Neuronal stem cell (in vitro differentiated cells): Measurements from ENCODE around the gene SLC8A1.
A peak's percentile ranks its signal among the peaks of the same experiment; 100 is the strongest.

Experiments used
- DNase-seq: peaks from one replicate; pipeline ENCODE4 v3.0.0-alpha.2; 2013; ENCODE audit warnings: low spot score
- H2AFZ ChIP-seq: one replicate; pipeline ENCODE4 v1.6.1; 2013; ENCODE audit warnings: mild to moderate bottlenecking, low read length, inconsistent platforms
- H2AK5ac ChIP-seq: 2 replicates; pipeline ENCODE4 v1.6.1; 2013; ENCODE audit warnings: low read depth, mild to moderate bottlenecking, inconsistent platforms, low read length, moderate library complexity, mixed read lengths
- H2BK120ac ChIP-seq: 2 replicates; pipeline ENCODE4 v1.6.1; 2013; ENCODE audit warnings: low read depth, mild to moderate bottlenecking, inconsistent platforms, low read length, moderate library complexity, mixed read lengths
- H2BK12ac ChIP-seq: one replicate; pipeline ENCODE4 v1.6.1; 2013; ENCODE audit warnings: low read length, inconsistent platforms
- H2BK15ac ChIP-seq: 2 replicates; pipeline ENCODE4 v1.6.1; 2013; ENCODE audit warnings: mild to moderate bottlenecking, low read length, inconsistent platforms, mixed read lengths
- H2BK5ac ChIP-seq: one replicate; pipeline ENCODE4 v1.6.1; 2013; ENCODE audit warnings: inconsistent platforms, mild to moderate bottlenecking, low read length, moderate library complexity
- H3K14ac ChIP-seq: one replicate; pipeline ENCODE4 v1.6.1; 2013; ENCODE audit warnings: low read length, inconsistent platforms
- H3K18ac ChIP-seq: 2 replicates; pipeline ENCODE4 v1.6.1; 2013; ENCODE audit warnings: low read length, inconsistent platforms
- H3K23ac ChIP-seq: 2 replicates; pipeline ENCODE4 v1.6.1; 2013; ENCODE audit warnings: low read depth, mild to moderate bottlenecking, mixed read lengths, low read length, inconsistent platforms; ENCODE audit not compliant: poor library complexity
- H3K27ac ChIP-seq: replicated peaks from 3 replicates; pipeline ENCODE4 v1.5.1; 2013; ENCODE audit warnings: low read length, inconsistent platforms
- H3K27me3 ChIP-seq, 3 experiments: 2 replicates each; pipeline ENCODE4 v1.6.1; 2013; ENCODE audit warnings: low read length in 3 of 3, mild to moderate bottlenecking in 2 of 3, inconsistent platforms in 1 of 3, low read depth in 1 of 3, mixed read lengths in 1 of 3, moderate library complexity in 1 of 3; ENCODE audit not compliant: control insufficient read depth in 3 of 3, insufficient read depth in 3 of 3
- H3K36me3 ChIP-seq, 2 donors: replicated peaks in 1 of 2; 2 replicates each; pipeline ENCODE4 v1.6.1; 2013; ENCODE audit warnings: low read length in 2 of 2; ENCODE audit not compliant: control insufficient read depth in 2 of 2, insufficient read depth in 2 of 2
- H3K4ac ChIP-seq: 2 replicates; pipeline ENCODE4 v1.6.1; 2013; ENCODE audit warnings: inconsistent platforms, mild to moderate bottlenecking, low read length, moderate library complexity
- H3K4me1 ChIP-seq, 2 donors: 1 replicate in 1 of 2; 2 replicates in 1 of 2; pipeline ENCODE4 v1.6.1; 2013; ENCODE audit warnings: low read length in 2 of 2, low read depth in 1 of 2; ENCODE audit not compliant: control insufficient read depth in 2 of 2, insufficient read depth in 1 of 2
- H3K4me2 ChIP-seq: one replicate; pipeline ENCODE4 v1.6.1; 2013; ENCODE audit warnings: mild to moderate bottlenecking, low read length, inconsistent platforms; ENCODE audit not compliant: insufficient read depth, poor library complexity, severe bottlenecking
- H3K4me3 ChIP-seq, 2 donors: 2 replicates each; pipeline ENCODE4 v1.5.1; 2013; ENCODE audit warnings: low read length in 2 of 2, mild to moderate bottlenecking in 2 of 2, inconsistent platforms in 1 of 2, moderate library complexity in 1 of 2
- H3K79me1 ChIP-seq: one replicate; pipeline ENCODE4 v1.6.1; 2013; ENCODE audit warnings: low read depth, mild to moderate bottlenecking, inconsistent platforms, low read length, moderate library complexity
- H3K9ac ChIP-seq: one replicate; pipeline ENCODE4 v1.6.1; 2013; ENCODE audit warnings: mild to moderate bottlenecking, low read depth, low read length, inconsistent platforms; ENCODE audit not compliant: poor library complexity
- H3K9me3 ChIP-seq, 2 donors: replicated peaks in 1 of 2; 2 replicates each; pipeline versions ENCODE3 to v1.6.1; 2013; ENCODE audit warnings: low read length in 2 of 2, mild to moderate bottlenecking in 2 of 2, inconsistent platforms in 1 of 2, low read depth in 1 of 2, mixed read lengths in 1 of 2, moderate library complexity in 1 of 2; ENCODE audit not compliant: control insufficient read depth in 2 of 2, insufficient read depth in 1 of 2
- H4K8ac ChIP-seq: one replicate; pipeline ENCODE4 v1.6.1; 2013; ENCODE audit warnings: low read depth, mild to moderate bottlenecking, inconsistent platforms, low read length, moderate library complexity
- H4K91ac ChIP-seq: one replicate; pipeline ENCODE4 v1.6.1; 2013; ENCODE audit warnings: low read length, low read depth, mild to moderate bottlenecking, inconsistent platforms; ENCODE audit not compliant: poor library complexity
- WGBS, 2 donors: extraction: QIAGEN DNeasy Blood & Tissue Kit; methylation state at CpG; one replicate each; pipeline ENCODE4 v1.1.7; 2013; ENCODE audit warnings: missing lambda C conversion rate in 2 of 2, mixed read lengths in 1 of 2; ENCODE audit not compliant: insufficient read length in 2 of 2, insufficient replicate concordance in 1 of 2; ENCODE audit errors: extremely low coverage in 2 of 2; 5-methylcytosine and 5-hydroxymethylcytosine counted together

SLC8A1 gene

GRCh38 chr2:40103163-40103562, 348.7 kb downstream of the SLC8A1 start:
- no peaks in the 10 kb centered on the region for H3K36me3 ChIP-seq

DNA sequence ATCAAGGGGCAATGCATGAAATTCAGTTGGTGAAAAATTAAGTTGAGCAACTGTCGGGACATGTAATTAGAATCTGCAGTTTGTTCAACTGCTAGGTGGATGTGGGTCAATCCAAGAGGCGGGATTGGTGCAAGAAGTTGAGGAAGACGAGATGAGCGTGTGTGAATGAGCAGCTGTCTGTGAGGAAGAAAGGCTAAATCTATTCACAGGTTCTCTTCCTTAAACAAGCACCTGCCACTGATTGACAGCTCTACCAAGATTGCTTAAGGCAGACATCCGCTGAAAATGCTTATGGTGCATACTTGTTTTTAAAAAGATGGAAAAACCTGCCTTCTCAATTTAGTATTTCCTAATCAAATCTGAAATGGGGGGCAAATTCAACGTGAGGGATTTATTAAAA, 349.4 kb downstream of the SLC8A1 start:
- Histone ChIP-seq H4K8ac (no peak overlapping the region), H2AK5ac (no peak overlapping the region), H3K4me1 (peaks cover 13 to 30% of the 10 kb centered on the region in 2 donors), H2AFZ (no peak overlapping the region), H3K9ac (no peak overlapping the region), H3K79me1 (no peaks in the 10 kb centered on the region), H3K4ac (no peak overlapping the region), H2BK5ac (no peak overlapping the region), H2BK120ac (no peak overlapping the region), H3K14ac (no peak overlapping the region), H3K23ac (no peak overlapping the region), H3K9me3 (no peaks in the 10 kb centered on the region), H3K18ac (no peak overlapping the region), H3K4me3 (no peak overlapping the region), H2BK15ac (no peak overlapping the region), H2BK12ac (no peak overlapping the region), H3K27ac (no peak overlapping the region), H4K91ac (no peak overlapping the region), H3K4me2 (no peak overlapping the region), H3K27me3 (no peaks in the 10 kb centered on the region), H3K36me3 (no peaks in the 10 kb centered on the region)
- no CpG with 5 or more reads among the region's 6 CpGs for WGBS, 2 donors
- no peak for DNase-seq

More at GRCh38 chr2:40103163-40103562, 348.7 kb downstream of the SLC8A1 start:
- H4K8ac ChIP-seq: no peak overlapping the region
- H3K27ac ChIP-seq: no peak overlapping the region
- no peak overlapping the region for H3K9ac ChIP-seq
- H3K14ac ChIP-seq: no peak overlapping the region
- H3K27me3 ChIP-seq: no peaks in the 10 kb centered on the region
- H3K79me1 ChIP-seq: no peaks in the 10 kb centered on the region
- no peak overlapping the region for H3K18ac ChIP-seq
- H3K4me2 ChIP-seq: no peak overlapping the region
- H2BK120ac ChIP-seq: no peak overlapping the region
- no peak overlapping the region for H3K4me3 ChIP-seq
- H2AK5ac ChIP-seq: no peak overlapping the region
- no peaks in the 10 kb centered on the region for H3K9me3 ChIP-seq
- no peak overlapping the region for H2BK15ac ChIP-seq
- no peak overlapping the region for H2BK12ac ChIP-seq
- no CpG with 5 or more reads among the region's 3 CpGs for WGBS, 2 donors
- no peak overlapping the region for H3K4ac ChIP-seq
- H2AFZ ChIP-seq: peak overlapping the region; percentile 36
- DNase-seq: no peak
- H3K23ac ChIP-seq: no peak overlapping the region
- H4K91ac ChIP-seq: no peak overlapping the region
- no peak overlapping the region for H2BK5ac ChIP-seq
- H3K4me1 ChIP-seq: peaks cover 13 to 30% of the 10 kb centered on the region in 2 donors

DNA sequence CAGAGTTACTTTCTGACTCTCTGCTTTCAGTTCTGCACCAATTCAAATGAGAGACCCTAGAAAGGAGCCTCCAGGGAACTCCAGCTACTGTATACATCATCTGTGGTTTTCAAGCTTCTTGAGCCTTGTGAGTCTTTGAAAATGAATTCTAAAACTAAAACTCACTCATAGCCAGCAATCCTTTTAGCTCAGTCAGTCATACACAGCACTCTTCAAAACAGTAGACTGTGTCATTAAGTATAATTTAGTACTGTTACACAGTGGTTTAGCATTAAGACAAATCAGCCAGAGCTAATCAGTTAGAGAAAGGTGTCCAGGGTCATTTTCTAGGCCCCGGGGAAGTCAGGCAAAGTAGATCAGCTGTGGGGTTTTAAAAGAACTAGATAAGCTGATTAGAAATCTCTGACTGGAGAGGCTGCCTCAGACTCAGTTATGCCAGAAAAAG, 350.7 kb downstream of the SLC8A1 start:
- Histone ChIP-seq H3K4me1 (peaks cover 13 to 30% of the 10 kb centered on the region in 2 donors), H3K27me3 (no peaks in the 10 kb centered on the region), H2BK12ac (no peak overlapping the region), H3K14ac (no peak overlapping the region), H4K91ac (no peak overlapping the region), H3K79me1 (no peaks in the 10 kb centered on the region), H2AFZ (peak overlapping the region; percentile 57), H4K8ac (no peak overlapping the region), H3K27ac (no peak overlapping the region), H3K36me3 (no peaks in the 10 kb centered on the region), H3K18ac (no peak overlapping the region), H3K4ac (no peak overlapping the region), H2BK120ac (no peak overlapping the region), H3K23ac (no peak overlapping the region), H2AK5ac (no peak overlapping the region), H3K4me3 (no peak overlapping the region), H3K9ac (no peak overlapping the region), H3K9me3 (no peaks in the 10 kb centered on the region), H3K4me2 (no peak overlapping the region), H2BK15ac (no peak overlapping the region), H2BK5ac (no peak overlapping the region)
- no CpG with 5 or more reads among the region's 1 CpG for WGBS, 2 donors
- no peak for DNase-seq

GRCh38 chr2:40100676-40101075, 351.2 kb downstream of the SLC8A1 start:
- Histone ChIP-seq H2AK5ac (no peak overlapping the region), H3K4ac (no peak overlapping the region), H2AFZ (peak overlapping the region; percentile 57), H3K18ac (no peak overlapping the region), H3K4me1 (peaks cover 12 to 30% of the 10 kb centered on the region in 2 donors), H3K79me1 (no peaks in the 10 kb centered on the region), H4K8ac (no peak overlapping the region), H3K27ac (no peak overlapping the region), H3K36me3 (no peaks in the 10 kb centered on the region), H2BK15ac (no peak overlapping the region), H3K4me3 (no peak overlapping the region), H2BK5ac (no peak overlapping the region), H3K4me2 (no peak overlapping the region), H3K9ac (no peak overlapping the region), H4K91ac (no peak overlapping the region), H2BK120ac (no peak overlapping the region), H3K23ac (no peak overlapping the region), H3K14ac (no peak overlapping the region), H3K9me3 (no peaks in the 10 kb centered on the region), H2BK12ac (no peak overlapping the region), H3K27me3 (no peaks in the 10 kb centered on the region)
- no CpG with 5 or more reads among the region's 3 CpGs for WGBS, 2 donors
- no peak for DNase-seq
